Measurements from ENCODE around the gene BGLAP. TPM values are rescaled to one million over a fixed set of nuclear protein-coding genes. Genes with fewer than 3 reads are reported as not detected.
A peak's percentile ranks its signal among the peaks of the same experiment; 100 is the strongest.

BGLAP gene
- total and polyA plus RNA-seq, 2 of the 13 experiments (the other 11 are each of a cell fraction or from before 2014, with no cell fraction given): 0.62 to 1.6 TPM

- no peak for TF ChIP-seq LRRFIP1 (CRISPR knock-in tag; conservative IDR thresholded peaks at IDR 0.05)
- peak; percentile 73 for TF ChIP-seq ZNF781 (CRISPR knock-in tag; IDR thresholded peaks at IDR 0.05; ENCODE audit: borderline replicate concordance, not compliant biosample characterization)
- peak; percentile 88; the same call in 1 of the 2 replicates for TF ChIP-seq POLR2AphosphoS2 (IDR thresholded peaks at IDR 0.05; ENCODE audit: low read depth, low read length)
- TF ChIP-seq ZNF382 (CRISPR knock-in tag; IDR thresholded peaks at IDR 0.05; ENCODE audit: borderline replicate concordance): no peak
- TF ChIP-seq ZBTB33 (CRISPR knock-in tag; IDR thresholded peaks at IDR 0.05): peak; percentile 30; the same call in 1 of the 2 replicates
- TF ChIP-seq ZFX (CRISPR knock-in tag; IDR thresholded peaks at IDR 0.05; ENCODE audit: low read depth): peak; percentile 74
- no peak for TF ChIP-seq HIVEP1 (CRISPR knock-in tag; IDR thresholded peaks at IDR 0.05)
- peak; percentile 50; the same call in 1 of the 2 replicates for TF ChIP-seq MEF2D (CRISPR knock-in tag; IDR thresholded peaks at IDR 0.05)
- TF ChIP-seq GATAD1 (CRISPR knock-in tag; IDR thresholded peaks at IDR 0.05): peak; percentile 89
- TF ChIP-seq ZNF550 (CRISPR knock-in tag; IDR thresholded peaks at IDR 0.05; ENCODE audit: borderline replicate concordance): no peak
- TF ChIP-seq KLF12 (CRISPR knock-in tag; IDR thresholded peaks at IDR 0.05; ENCODE audit: borderline replicate concordance): peak; percentile 89; the same call in 1 of the 2 replicates
- peak; percentile 80 for TF ChIP-seq SALL1 (CRISPR knock-in tag; IDR thresholded peaks at IDR 0.05)
- peak; percentile 90; the same call in 1 of the 2 replicates for TF ChIP-seq ZNF704 (CRISPR knock-in tag; IDR thresholded peaks at IDR 0.05; ENCODE audit: borderline replicate concordance)
- TF ChIP-seq DZIP1 (CRISPR knock-in tag; IDR thresholded peaks at IDR 0.05): no peak
- TF ChIP-seq FOSL1 (CRISPR knock-in tag; IDR thresholded peaks at IDR 0.05; ENCODE audit: borderline replicate concordance): no peak
- TF ChIP-seq MEIS1 (CRISPR knock-in tag; IDR thresholded peaks at IDR 0.05; ENCODE audit: borderline replicate concordance): peak; percentile 76
- TF ChIP-seq ZGPAT (CRISPR knock-in tag; IDR thresholded peaks at IDR 0.05): peak; percentile 93; the same call in 1 of the 2 replicates
Measured at GRCh38 chr1:156212833-156213643, 28.9 kb upstream of the BGLAP start, which contains the start of gene PMF1 (continued).

Data from HepG2 (cell line).